C4-2B (cell line): Measurements from ENCODE around the gene L1TD1.
"Not testable (repeated sequence)": the region's sequence is repeated elsewhere in the genome, so short reads cannot be mapped to it uniquely, and the experiment has no call there.

Source experiments
- H3K27ac ChIP-seq: fragments of 450-650 bp; 2 replicates; pipeline ENCODE4 v1.5.1; 2017
- ZFX ChIP-seq: fragments of 450-650 bp; IDR thresholded peaks from 2 replicates; pipeline ENCODE4 v1.6.1; 2017
- TF ChIP-seq, protein P1 (sequence below): fragments of 450-650 bp; conservative IDR thresholded peaks from 2 replicates; pipeline ENCODE4 v1.5.1; 2017; ENCODE audit warnings: mild to moderate bottlenecking

Gene L1TD1

DNA sequence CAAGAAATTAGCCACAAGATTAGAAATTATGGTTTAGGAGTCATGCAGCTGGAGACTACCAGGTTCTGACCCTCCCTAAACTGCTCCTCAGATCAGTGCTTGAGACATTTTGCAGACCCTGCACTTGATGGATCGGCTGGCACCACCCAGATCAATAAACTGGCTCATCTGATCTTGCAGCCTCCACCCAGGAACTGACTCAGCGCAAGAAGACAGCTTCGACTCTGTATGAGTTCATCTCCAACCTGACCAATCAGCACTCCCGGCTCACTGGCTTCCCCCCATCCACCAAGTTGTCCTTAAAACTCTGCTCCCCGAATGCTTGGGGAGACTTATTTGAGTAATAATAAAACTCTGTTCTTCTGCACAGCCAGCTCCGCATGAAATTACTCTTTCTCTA lies 40.0 kb downstream of the L1TD1 start:
- no peak overlapping the region for H3K27ac ChIP-seq

DNA sequence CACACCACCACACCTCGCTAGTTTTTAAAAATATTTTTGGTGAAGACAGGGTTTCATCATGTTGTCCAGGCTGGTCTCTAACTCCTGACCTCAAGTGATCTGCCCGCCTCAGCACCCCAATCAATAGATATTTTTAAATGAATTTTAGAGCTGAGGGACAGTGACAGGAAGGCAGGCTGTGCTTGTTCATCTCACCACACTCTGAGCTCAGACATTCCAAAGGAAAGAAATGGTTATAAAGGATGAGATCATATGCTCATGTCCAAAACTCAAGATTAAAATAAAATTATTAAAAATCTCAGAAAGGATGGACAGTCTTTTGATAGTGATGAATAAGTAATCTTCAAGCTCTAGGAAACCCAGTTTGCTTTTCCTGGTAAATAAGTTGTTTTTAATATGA lies 40.9 kb downstream of the L1TD1 start:
- no peak for TF ChIP-seq ZFX
- TF ChIP-seq, protein P1, sequence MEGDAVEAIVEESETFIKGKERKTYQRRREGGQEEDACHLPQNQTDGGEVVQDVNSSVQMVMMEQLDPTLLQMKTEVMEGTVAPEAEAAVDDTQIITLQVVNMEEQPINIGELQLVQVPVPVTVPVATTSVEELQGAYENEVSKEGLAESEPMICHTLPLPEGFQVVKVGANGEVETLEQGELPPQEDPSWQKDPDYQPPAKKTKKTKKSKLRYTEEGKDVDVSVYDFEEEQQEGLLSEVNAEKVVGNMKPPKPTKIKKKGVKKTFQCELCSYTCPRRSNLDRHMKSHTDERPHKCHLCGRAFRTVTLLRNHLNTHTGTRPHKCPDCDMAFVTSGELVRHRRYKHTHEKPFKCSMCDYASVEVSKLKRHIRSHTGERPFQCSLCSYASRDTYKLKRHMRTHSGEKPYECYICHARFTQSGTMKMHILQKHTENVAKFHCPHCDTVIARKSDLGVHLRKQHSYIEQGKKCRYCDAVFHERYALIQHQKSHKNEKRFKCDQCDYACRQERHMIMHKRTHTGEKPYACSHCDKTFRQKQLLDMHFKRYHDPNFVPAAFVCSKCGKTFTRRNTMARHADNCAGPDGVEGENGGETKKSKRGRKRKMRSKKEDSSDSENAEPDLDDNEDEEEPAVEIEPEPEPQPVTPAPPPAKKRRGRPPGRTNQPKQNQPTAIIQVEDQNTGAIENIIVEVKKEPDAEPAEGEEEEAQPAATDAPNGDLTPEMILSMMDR, result no peak
- no peak overlapping the region for H3K27ac ChIP-seq

More for the DNA sequence above, 40.0 kb downstream of the L1TD1 start:
- no peak for TF ChIP-seq ZFX
- TF ChIP-seq, protein P1, result no peak

DNA sequence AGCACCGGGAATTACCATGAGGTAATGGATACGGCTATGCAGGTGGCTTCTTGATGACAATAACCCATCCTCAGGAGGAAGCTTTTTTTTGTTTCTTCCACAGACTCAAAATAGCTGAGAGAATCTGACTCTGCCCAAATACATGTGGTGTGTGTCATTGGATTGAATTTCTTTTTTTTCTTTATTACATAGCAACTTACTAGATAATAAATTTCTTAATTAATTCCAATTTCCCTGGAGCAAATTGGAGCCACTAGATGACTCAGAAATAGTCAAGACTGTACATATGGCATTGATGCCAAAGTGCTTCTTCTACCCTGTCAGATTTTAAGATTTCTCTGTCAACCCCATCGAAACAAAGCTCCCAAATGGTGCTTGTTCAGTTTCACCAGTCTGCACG lies 42.7 kb downstream of the L1TD1 start:
- TF ChIP-seq ZFX, result no peak
- TF ChIP-seq, protein P1, result no peak
- H3K27ac ChIP-seq, result no peak overlapping the region

DNA sequence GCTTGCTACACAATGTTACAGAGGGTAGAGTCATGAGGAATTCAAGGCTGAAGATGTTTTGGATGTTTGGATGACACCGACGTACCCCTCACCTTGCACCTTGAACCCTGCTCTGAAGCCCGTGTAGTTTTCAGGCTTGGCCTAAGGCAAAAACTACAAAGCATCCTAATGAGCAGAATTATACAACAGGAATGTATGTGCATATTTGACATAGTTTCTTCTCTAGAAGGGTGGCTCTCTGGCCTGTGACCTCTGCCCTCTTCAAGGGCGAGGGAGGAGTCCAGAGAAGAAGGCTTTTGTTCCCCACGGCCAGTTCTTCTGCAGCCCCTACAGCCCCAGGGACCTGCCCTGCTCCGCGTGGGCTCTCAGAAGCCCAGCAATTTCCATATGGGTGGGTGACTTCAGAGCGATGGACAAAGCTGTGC lies 43.3 kb downstream of the L1TD1 start:
- TF ChIP-seq, protein P1, result no peak
- no peak for TF ChIP-seq ZFX
- H3K27ac ChIP-seq, result no peak overlapping the region

DNA sequence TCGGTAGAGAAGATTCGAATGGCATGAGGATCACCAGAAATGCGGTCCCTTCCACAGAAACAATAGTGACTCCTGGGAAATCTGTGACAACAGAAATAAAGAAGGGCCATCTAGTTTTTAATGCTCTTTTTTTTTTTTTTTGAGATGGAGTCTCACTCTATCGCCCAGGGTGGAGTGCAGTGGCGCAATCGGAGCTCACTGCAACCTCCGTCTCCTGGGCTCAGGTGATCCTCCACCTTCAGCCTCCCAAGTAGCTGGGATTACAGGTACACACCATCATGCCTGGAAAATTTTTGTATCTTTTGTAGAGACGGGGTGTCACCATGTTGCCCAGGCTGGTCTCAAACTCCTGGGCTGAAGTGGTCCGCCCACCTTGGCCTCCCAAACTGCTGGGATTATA lies 43.9 kb downstream of the L1TD1 start:
- no peak for TF ChIP-seq ZFX
- TF ChIP-seq, protein P1, result no peak
- no peak overlapping the region for H3K27ac ChIP-seq

DNA sequence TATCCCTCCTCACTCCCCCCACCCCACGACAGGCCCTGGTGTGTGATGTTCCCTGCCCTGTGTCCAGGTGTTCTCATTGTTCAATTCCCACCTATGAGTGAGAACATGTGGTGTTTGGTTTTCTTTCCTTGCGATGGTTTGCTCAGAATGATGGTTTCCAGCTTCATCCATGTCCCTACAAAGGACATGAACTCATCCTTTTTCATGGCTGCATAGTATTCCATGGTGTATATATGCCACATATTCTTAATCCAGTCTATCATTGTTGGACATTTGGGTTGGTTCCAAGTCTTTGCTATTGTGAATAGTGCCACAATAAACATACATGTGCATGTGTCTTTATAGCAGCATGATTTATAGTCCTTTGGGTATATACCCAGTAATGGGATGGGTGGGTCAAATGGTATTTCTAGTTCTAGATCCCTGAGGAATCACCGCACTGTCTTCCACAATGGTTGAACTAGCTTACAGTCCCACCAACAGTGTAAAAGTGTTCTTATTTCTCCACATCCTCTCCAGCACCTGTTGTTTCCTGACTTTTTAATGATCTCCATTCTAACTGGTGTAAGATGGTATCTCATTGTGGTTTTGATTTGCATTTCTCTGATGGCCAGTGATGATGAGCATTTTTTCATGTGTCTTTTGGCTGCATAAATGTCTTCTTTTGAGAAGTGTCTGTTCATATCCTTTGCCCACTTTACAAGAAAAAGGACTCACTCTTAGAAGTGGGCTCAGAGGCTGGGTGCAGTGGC lies 45.2 kb downstream of the L1TD1 start:
- H3K27ac ChIP-seq, result not testable (repeated sequence)

DNA sequence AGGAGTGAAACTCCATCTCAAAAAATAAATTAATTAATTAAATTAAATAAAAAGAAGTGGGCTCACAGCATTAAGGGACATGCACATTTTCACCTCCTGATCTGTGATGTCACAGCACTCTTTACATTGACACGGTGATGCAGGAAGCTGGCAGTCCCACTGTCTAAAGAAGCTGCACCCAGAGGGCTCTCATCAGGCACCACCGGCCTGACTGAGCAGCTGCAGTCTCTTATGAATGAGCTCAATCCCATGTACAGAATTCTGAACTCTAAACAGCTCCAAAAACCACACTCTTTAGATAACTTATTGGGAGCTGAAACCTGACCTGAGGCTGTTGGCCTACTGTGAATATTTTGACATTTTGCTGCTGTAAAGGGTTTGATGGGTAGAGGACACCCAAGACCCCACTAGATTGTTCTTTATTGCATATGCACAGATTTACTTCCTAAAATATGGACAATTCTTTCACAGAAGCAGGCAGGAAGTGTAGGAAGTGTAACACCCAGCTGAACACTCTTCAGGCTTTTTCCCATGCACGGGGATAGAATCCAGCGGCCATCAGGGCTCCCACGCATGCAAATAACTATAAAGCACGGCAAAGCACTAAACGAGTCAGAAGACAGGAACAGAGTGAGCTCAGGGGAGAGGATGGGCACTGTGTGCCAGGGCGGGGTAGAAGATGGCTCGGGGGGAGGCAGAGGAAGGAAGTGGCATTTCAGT lies 46.2 kb downstream of the L1TD1 start:
- TF ChIP-seq ZFX, result no peak
- TF ChIP-seq, protein P1, result no peak
- peak overlapping the region; percentile 22; the same call in 1 of the 2 replicates for H3K27ac ChIP-seq
